HG02763 (cell line): ENCODE data around the gene EMC9.

Experiments used
- ATAC-seq: cut with Tn5 transposase; IDR thresholded peaks from one replicate; pipeline ENCODE4 v1.9.1; 2021; ENCODE audit warnings: mild to moderate bottlenecking, moderate library complexity; ENCODE audit not compliant: unreplicated experiment

EMC9 gene

GRCh38 chr14:24092505-24093206 lies 48.7 kb downstream of the EMC9 start:
- no peak for ATAC-seq

- ATAC-seq: no peak
Measured at GRCh38 chr14:24092110-24092504, 49.3 kb downstream of the EMC9 start.

- no peak for ATAC-seq
Measured at GRCh38 chr14:24089890-24090289, 51.5 kb downstream of the EMC9 start.
